ENCODE data around the gene FBXL5. TPM values are rescaled to one million over a fixed set of nuclear protein-coding genes. Genes with fewer than 3 reads are reported as not detected.

The FBXL5 gene
- total RNA-seq, 4 donors from 2014 or later = 95.9 to 191 (median 159) TPM

DNA sequence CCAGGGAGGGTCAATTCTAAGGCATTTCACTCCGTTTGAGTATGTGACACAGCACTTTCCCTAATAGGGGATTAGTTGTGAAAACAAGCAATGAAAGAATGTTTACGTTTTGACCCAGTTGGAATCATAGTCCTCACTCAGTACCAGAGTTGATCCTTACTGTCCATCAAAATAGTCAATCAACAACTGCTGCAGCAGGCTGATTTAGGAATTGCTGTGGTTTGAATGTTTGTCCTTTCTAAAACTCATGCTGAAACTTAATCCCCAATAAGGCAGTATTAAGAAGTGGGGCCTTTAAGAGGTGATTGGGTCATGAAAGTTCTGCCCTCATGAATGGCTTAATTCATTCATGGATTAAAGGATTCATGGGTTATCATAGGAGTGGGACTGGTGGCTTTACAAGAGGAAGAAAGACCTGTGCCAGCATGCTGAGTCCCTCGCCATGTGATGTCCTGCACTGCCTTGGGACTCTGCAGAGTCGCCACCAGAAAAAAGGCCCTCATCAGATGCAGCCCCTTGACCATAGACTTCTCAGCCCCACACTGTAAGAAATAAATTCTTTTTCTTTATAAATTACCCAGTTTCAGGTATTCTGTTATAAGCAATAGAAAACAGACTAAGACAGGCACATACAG lies 3.1 kb upstream of the FBXL5 start:
- WGBS, 2 donors (ENCODE audit: low coverage in 1 of 2) = 80 to 82% methylated on average over 1 to 3 of the region's 4 CpGs
- H3K9me3 ChIP-seq = no peaks in the 10 kb centered on the region
- H3K27ac ChIP-seq = no peak overlapping the region
- H3K36me3 ChIP-seq = no peaks in the 10 kb centered on the region
- no peak for ATAC-seq
- no peak overlapping the region for H3K4me3 ChIP-seq
- no peaks in the 10 kb centered on the region for H3K27me3 ChIP-seq
- H3K4me1 ChIP-seq = peaks cover 0 to 35% (median 0%) of the 10 kb centered on the region in 3 donors
- no peak for TF ChIP-seq EP300 (IDR thresholded peaks at IDR 0.05)
- no peak for TF ChIP-seq POLR2AphosphoS5 (IDR thresholded peaks at IDR 0.05)
- no peak for TF ChIP-seq POLR2A (IDR thresholded peaks at IDR 0.05)
- TF ChIP-seq, protein P1, sequence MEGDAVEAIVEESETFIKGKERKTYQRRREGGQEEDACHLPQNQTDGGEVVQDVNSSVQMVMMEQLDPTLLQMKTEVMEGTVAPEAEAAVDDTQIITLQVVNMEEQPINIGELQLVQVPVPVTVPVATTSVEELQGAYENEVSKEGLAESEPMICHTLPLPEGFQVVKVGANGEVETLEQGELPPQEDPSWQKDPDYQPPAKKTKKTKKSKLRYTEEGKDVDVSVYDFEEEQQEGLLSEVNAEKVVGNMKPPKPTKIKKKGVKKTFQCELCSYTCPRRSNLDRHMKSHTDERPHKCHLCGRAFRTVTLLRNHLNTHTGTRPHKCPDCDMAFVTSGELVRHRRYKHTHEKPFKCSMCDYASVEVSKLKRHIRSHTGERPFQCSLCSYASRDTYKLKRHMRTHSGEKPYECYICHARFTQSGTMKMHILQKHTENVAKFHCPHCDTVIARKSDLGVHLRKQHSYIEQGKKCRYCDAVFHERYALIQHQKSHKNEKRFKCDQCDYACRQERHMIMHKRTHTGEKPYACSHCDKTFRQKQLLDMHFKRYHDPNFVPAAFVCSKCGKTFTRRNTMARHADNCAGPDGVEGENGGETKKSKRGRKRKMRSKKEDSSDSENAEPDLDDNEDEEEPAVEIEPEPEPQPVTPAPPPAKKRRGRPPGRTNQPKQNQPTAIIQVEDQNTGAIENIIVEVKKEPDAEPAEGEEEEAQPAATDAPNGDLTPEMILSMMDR (IDR thresholded peaks at IDR 0.05) = no peak

DNA sequence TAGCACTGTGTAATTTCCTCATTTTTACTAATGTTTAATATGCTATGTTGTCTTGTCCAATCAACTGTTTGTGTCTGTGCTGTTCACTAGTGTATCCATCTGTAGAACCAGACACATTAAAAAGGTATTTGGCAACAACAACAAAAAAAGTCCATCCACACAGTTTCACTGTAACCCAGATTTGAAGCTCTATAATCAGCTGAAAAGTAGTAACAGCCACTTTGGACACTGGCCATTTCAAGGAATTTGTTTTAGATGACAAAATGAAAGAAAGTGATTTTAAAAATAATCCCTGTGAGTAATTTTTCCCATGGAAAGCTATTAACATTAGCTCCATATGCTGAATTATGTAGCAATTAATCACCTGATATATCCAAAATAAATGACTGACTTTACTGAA lies 2.2 kb upstream of the FBXL5 start:
- Histone ChIP-seq H3K27me3 (no peaks in the 10 kb centered on the region), H3K4me1 (peaks cover 0 to 43% (median 0%) of the 10 kb centered on the region in 3 donors), H3K27ac (no peak overlapping the region), H3K9me3 (no peaks in the 10 kb centered on the region), H3K4me3 (no peak overlapping the region), H3K36me3 (no peaks in the 10 kb centered on the region)
- TF ChIP-seq EP300 (IDR thresholded peaks at IDR 0.05) (no peak), POLR2AphosphoS5 (IDR thresholded peaks at IDR 0.05) (no peak), POLR2A (IDR thresholded peaks at IDR 0.05) (no peak)
- TF ChIP-seq, protein P1 (IDR thresholded peaks at IDR 0.05) = no peak
- no peak for ATAC-seq

DNA sequence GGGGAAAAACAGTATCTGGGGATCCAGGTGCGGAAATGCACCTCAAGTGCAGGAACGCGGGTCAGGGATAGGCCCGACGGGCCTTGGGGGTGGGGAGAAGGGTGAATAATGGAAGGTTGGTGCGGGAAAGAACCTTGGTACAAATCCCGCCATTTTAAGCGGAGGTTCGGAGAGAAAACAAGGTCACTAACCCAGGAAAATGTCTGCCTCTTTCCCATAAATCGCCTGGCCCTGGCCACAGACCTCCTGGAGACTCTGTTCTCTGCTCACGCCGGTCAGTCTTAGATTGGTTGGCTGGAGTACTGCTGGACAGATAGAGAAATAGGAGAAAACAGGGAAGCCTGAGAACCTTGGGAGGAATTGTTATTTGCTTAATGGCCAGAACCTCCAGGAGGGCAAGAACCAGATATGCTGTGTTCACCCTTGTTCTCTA lies 897 bp upstream of the FBXL5 start:
- ATAC-seq = no peak
- H3K4me3 ChIP-seq = peak overlapping the region; percentile 80 to 99
- WGBS, 2 donors (ENCODE audit: low coverage in 1 of 2) = 44% methylated on average over 12 of the region's 12 CpGs; no CpG with 5 or more reads in 1 of the 2 donors
- H3K9me3 ChIP-seq = no peaks in the 10 kb centered on the region
- no peaks in the 10 kb centered on the region for H3K36me3 ChIP-seq
- H3K27ac ChIP-seq = peak overlapping the region; percentile 92 to 99 (median 98)
- peaks cover 1 to 57% (median 8%) of the 10 kb centered on the region in 3 donors for H3K4me1 ChIP-seq
- H3K27me3 ChIP-seq = no peaks in the 10 kb centered on the region
- TF ChIP-seq POLR2A (IDR thresholded peaks at IDR 0.05) (no peak), EP300 (IDR thresholded peaks at IDR 0.05) (no peak)

DNA sequence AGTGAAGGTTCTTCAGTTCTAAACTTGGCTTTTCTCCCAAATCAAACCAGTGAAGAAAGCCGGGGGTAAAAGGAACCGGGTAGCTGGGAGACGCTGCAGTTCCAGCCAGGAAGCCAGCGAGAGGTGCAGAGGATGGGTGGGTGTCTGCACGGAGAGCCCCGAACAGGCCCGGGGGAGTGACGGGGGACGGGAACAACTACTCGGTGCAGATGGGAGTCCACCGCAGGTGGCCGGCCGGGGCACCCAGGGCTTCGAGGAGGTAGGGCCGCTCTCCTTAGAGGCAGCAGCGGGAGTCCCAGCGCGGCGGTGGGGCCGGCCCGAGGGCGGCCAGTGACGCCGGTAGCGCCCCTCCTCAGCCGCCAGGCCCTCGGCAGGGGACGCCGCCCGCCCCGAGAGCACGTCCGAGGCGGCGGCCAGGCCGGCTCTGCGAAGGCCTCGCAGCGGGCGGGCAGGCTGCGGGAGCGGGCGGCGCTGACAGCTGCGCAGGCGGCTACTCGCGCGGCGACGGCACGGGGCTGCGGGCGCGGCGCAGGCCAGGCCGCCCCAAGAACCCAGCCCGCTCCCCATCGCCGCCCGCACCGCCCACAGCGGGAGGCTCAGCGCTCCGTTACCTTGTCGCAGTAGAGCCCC lies 449 bp downstream of the FBXL5 start:
- 0% methylated on average over 4 to 10 of the region's 66 CpGs for WGBS, 2 donors (ENCODE audit: low coverage in 1 of 2)
- peak; percentile 77 for ATAC-seq
- Histone ChIP-seq H3K4me3 (peak overlapping the region; percentile 80 to 99), H3K36me3 (no peaks in the 10 kb centered on the region), H3K4me1 (peaks cover 12 to 70% (median 14%) of the 10 kb centered on the region in 3 donors), H3K27me3 (no peaks in the 10 kb centered on the region), H3K27ac (peak overlapping the region; percentile 92 to 99 (median 98)), H3K9me3 (no peaks in the 10 kb centered on the region)
- TF ChIP-seq POLR2A (IDR thresholded peaks at IDR 0.05) (no peak), POLR2AphosphoS5 (IDR thresholded peaks at IDR 0.05) (no peak), EP300 (IDR thresholded peaks at IDR 0.05) (no peak)
- TF ChIP-seq, protein P1 (IDR thresholded peaks at IDR 0.05) = no peak

DNA sequence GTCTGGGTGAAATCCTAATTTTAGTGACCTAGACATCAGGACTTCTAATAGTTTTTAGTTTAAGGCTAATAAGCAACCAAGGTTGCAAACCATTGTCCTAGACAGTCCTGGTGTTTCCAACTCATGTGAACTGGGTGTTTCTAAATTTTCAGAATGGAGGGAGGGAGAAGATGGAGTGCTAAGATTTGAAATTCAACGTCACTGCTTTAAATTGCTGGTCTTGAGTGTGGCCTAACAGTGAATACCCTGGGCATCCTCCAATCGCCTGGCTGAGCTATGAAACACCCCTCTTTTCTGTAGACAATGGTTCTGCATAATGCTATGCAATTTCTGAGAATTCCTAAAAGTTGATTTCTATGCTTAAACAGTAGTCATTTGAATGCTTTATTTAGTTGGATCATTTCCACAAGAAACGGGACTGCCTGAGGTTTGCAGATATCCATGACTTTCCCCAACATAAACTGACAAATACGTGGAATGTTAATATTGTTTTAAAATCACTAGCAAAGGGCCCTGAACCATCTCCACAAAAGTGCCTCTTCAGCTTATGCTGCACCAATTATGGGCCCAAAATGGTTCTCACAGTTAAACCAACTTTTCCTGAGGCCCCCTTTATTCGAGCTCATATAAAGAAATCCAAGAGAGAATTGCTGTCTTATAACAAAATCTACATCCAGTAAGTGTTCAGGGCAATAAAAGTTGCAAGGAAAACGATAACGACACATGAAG lies 1.1 kb downstream of the FBXL5 start:
- H3K4me1 ChIP-seq = peaks cover 12 to 77% (median 14%) of the 10 kb centered on the region in 3 donors

More for the DNA sequence above, 1.1 kb downstream of the FBXL5 start:
- peak overlapping the region; percentile 92 to 99 (median 98) for H3K27ac ChIP-seq
- WGBS, 2 donors (ENCODE audit: low coverage in 1 of 2) = 0% methylated on average over 7 of the region's 7 CpGs
- TF ChIP-seq EP300 (IDR thresholded peaks at IDR 0.05) = no peak
- TF ChIP-seq POLR2A (IDR thresholded peaks at IDR 0.05) = no peak
- TF ChIP-seq, protein P1 (IDR thresholded peaks at IDR 0.05) = no peak
- TF ChIP-seq POLR2AphosphoS5 (IDR thresholded peaks at IDR 0.05) = no peak
- H3K4me3 ChIP-seq = peak overlapping the region; percentile 80 to 99
- H3K9me3 ChIP-seq = no peaks in the 10 kb centered on the region
- H3K36me3 ChIP-seq = no peaks in the 10 kb centered on the region
- no peaks in the 10 kb centered on the region for H3K27me3 ChIP-seq
- no peak for ATAC-seq
